Measurements from ENCODE around the gene USP38. TPM values are rescaled to one million over a fixed set of nuclear protein-coding genes. Genes with fewer than 3 reads are reported as not detected.
"Not testable (repeated sequence)": the region's sequence is repeated elsewhere in the genome, so short reads cannot be mapped to it uniquely, and the experiment has no call there.

The USP38 gene
- total RNA-seq, 4 donors from 2014 or later: 17.3 to 37.7 (median 32.5) TPM

- H3K36me3 ChIP-seq: no peaks in the 10 kb centered on the region
- no peaks in the 10 kb centered on the region for H3K4me1 ChIP-seq
- H3K9me3 ChIP-seq: no peaks in the 10 kb centered on the region
- H3K27me3 ChIP-seq: no peaks in the 10 kb centered on the region
- H3K4me3 ChIP-seq: no peak overlapping the region
- DNase-seq: no peak
- TF ChIP-seq CTCF (IDR thresholded peaks at IDR 0.05): no peak
- TF ChIP-seq POLR2A (IDR thresholded peaks at IDR 0.05): no peak
- no peak overlapping the region for H3K27ac ChIP-seq
Observed at GRCh38 chr4:143163614-143164013, 21.1 kb upstream of the USP38 start.

GRCh38 chr4:143166722-143167121 is 18.0 kb upstream of the USP38 start:
- not testable (repeated sequence) for H3K36me3 ChIP-seq, H3K27ac ChIP-seq, H3K9me3 ChIP-seq, H3K27me3 ChIP-seq, DNase-seq, H3K4me1 ChIP-seq, H3K4me3 ChIP-seq

DNA sequence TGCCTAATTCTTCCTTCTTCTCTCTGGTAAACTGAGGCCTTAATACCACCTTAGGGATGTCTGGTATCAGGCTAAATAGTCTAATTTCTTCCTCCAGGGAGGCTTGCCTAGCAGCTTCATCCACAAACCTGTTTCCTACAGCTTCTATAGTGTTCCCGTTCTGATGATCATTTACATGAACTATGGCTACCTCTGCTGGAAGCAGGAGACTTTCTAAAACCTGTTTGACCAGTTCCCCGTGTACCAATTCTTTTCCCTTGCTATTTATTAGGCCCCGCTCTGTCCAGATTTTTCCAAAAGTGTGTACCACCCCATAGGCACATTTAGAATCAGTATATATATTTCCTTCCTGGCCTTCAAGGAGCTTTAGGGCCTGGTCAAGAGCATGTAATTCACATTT is 5.8 kb upstream of the USP38 start:
- Histone ChIP-seq H3K27ac (no peak overlapping the region), H3K36me3 (no peaks in the 10 kb centered on the region), H3K4me1 (peaks cover 0 to 7% (median 2%) of the 10 kb centered on the region in 4 donors), H3K4me3 (no peak overlapping the region), H3K27me3 (no peaks in the 10 kb centered on the region), H3K9me3 (no peaks in the 10 kb centered on the region)
- DNase-seq: no peak
- TF ChIP-seq POLR2A (IDR thresholded peaks at IDR 0.05): no peak
- TF ChIP-seq CTCF (IDR thresholded peaks at IDR 0.05): peak in 2 of 6 experiments; percentile 16 to 43

DNA sequence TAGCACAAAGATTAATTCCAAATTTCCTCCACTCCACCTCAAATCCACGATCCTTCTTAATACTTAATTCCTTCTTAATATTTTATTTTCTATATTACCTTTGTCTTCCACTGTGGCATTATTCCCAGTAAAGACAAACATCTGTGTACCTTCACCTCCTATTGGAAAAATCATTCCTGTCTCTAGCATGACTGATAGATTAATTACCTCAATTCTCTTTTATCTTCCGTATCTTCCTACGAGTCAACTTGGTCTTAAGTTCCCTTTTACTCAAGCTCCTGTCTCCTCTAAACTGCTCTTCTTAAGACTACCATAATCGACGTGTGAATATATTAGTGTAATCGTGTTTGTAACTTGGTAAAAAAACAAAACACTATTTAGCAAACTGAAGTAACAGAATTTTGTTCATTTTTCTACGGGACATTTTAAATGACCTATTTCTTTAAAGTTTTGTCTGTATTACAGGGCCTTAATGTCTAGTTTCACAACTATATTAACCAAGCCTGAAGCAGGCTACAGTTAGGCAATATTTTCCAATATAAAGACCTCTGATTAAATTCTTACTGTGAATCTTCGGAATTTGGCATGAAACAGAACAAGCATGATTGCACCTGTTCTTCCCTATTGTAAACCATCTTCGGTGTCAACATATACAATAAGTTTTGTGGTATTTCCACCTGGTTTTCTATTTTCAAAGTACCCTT is 1.1 kb upstream of the USP38 start:
- DNase-seq: no peak
- no peaks in the 10 kb centered on the region for H3K36me3 ChIP-seq
- no peaks in the 10 kb centered on the region for H3K27me3 ChIP-seq
- H3K9me3 ChIP-seq: no peaks in the 10 kb centered on the region
- TF ChIP-seq CTCF (IDR thresholded peaks at IDR 0.05) (no peak), POLR2A (IDR thresholded peaks at IDR 0.05) (no peak)
- H3K27ac ChIP-seq: peak overlapping the region; percentile 86 to 95 (median 92)
- peaks cover 0 to 18% (median 5%) of the 10 kb centered on the region in 4 donors for H3K4me1 ChIP-seq
- H3K4me3 ChIP-seq: peak overlapping the region; percentile 77 to 88 (median 86)

DNA sequence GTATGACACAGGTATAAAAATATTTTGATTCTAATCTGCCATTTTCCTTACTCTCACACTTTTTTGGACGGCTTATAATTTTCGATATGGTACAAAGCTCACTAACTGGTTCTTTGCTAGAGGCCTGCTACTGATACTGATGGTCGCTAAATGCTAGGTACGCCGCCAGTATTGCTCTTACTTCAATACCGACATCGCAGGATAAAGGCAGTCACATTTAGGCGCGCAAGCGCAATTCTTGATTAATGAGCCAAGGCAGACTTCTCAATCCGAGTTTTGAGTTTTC is 557 bp upstream of the USP38 start:
- Histone ChIP-seq H3K9me3 (no peaks in the 10 kb centered on the region), H3K27ac (peak overlapping the region; percentile 86 to 95 (median 92)), H3K27me3 (no peaks in the 10 kb centered on the region), H3K4me3 (peak overlapping the region; percentile 77 to 88 (median 86)), H3K36me3 (no peaks in the 10 kb centered on the region), H3K4me1 (peaks cover 0 to 18% (median 7%) of the 10 kb centered on the region in 4 donors)
- TF ChIP-seq POLR2A (IDR thresholded peaks at IDR 0.05): no peak
- TF ChIP-seq CTCF (IDR thresholded peaks at IDR 0.05): no peak
- peak in 1 of 3 donors; percentile 51 for DNase-seq

- Histone ChIP-seq H3K4me3 (peak overlapping the region; percentile 77 to 88 (median 86)), H3K27me3 (no peaks in the 10 kb centered on the region), H3K27ac (peak overlapping the region; percentile 86 to 95 (median 92)), H3K4me1 (peaks cover 0 to 26% (median 9%) of the 10 kb centered on the region in 4 donors), H3K9me3 (no peaks in the 10 kb centered on the region), H3K36me3 (peaks cover 0 to under 1% (median 0%) of the 10 kb centered on the region in 3 donors)
- DNase-seq: peak in 2 of 3 donors; percentile 16 to 55
- no peak for TF ChIP-seq POLR2A (IDR thresholded peaks at IDR 0.05)
- no peak for TF ChIP-seq CTCF (IDR thresholded peaks at IDR 0.05)
Observed at GRCh38 chr4:143185253-143186107, 763 bp downstream of the USP38 start.
